ENCODE measurements around the gene CMIP. TPM values are rescaled to one million over a fixed set of nuclear protein-coding genes. Genes with fewer than 3 reads are reported as not detected.

The CMIP gene
- total RNA-seq, 1 donor from 2014 or later = 6.6 TPM

GRCh38 chr16:81645266-81645694 is 200.7 kb downstream of the CMIP start:
- peaks cover 7% of the 10 kb centered on the region for H3F3A ChIP-seq (ENCODE audit: low read depth)
- no peak overlapping the region for H3K4me3 ChIP-seq
- H3K4me2 ChIP-seq = no peak overlapping the region
- H3K9ac ChIP-seq = no peak overlapping the region
- H3K79me2 ChIP-seq (ENCODE audit: low read depth) = peaks cover 53% of the 10 kb centered on the region
- Mint-ChIP-seq H3K27me3 (ENCODE audit: insufficient read depth, low read depth) (peaks cover 5% of the 10 kb centered on the region), H3K4me3 (no peak overlapping the region), H3K4me1 (peaks cover 80% of the 10 kb centered on the region), H3K27ac (peak overlapping the region; percentile 74), H3K9me3 (no peaks in the 10 kb centered on the region), H3K36me3 (peaks cover 8% of the 10 kb centered on the region)
- no peaks in the 10 kb centered on the region for H3K36me3 ChIP-seq
- TF ChIP-seq EZH2phosphoT487 (IDR thresholded peaks at IDR 0.05) (no peak), EZH2 (IDR thresholded peaks at IDR 0.05) (no peak), CTCF (IDR thresholded peaks at IDR 0.05) (no peak)
- peaks cover 55% of the 10 kb centered on the region for H4K20me1 ChIP-seq (ENCODE audit: low read depth)
- no peaks in the 10 kb centered on the region for H3K27me3 ChIP-seq
- peak; percentile 37 for DNase-seq (ENCODE audit: low spot score)
- H3K27ac ChIP-seq = no peak overlapping the region
- no peaks in the 10 kb centered on the region for H3K9me3 ChIP-seq (ENCODE audit: low read depth)
- H2AFZ ChIP-seq (replicated peaks) = no peak overlapping the region
- peaks cover 22% of the 10 kb centered on the region for H3K4me1 ChIP-seq

DNA sequence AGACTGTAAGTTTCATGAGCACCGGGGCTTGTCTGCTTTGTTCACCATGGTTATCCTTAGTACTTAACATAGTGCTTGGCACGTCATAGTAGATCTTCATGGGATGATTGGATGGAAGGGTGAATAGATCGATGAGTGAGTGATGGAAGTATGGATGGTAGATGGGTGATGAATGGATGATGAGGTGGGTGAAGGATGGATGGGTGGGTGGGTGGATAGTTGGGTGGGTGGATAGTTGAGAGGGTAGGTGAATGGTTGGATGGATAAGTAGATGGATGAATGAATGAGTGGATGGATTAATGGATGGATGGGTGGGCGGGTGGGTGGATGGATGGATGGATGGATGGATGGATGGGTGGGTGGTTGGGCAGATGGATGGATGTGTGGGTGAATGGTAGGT is 201.3 kb downstream of the CMIP start:
- no peak overlapping the region for H3K4me3 Mint-ChIP-seq
- Histone ChIP-seq H3K36me3 (no peaks in the 10 kb centered on the region), H3K9me3 (ENCODE audit: low read depth) (no peaks in the 10 kb centered on the region), H3K4me1 (peaks cover 27% of the 10 kb centered on the region), H4K20me1 (ENCODE audit: low read depth) (peaks cover 55% of the 10 kb centered on the region), H3K79me2 (ENCODE audit: low read depth) (peaks cover 50% of the 10 kb centered on the region), H3K27ac (no peak overlapping the region), H3K9ac (no peak overlapping the region), H2AFZ (replicated peaks) (no peak overlapping the region), H3F3A (ENCODE audit: low read depth) (peaks cover 12% of the 10 kb centered on the region), H3K27me3 (no peaks in the 10 kb centered on the region), H3K4me3 (no peak overlapping the region), H3K4me2 (no peak overlapping the region)
- H3K27me3 Mint-ChIP-seq (ENCODE audit: insufficient read depth, low read depth) = peaks cover 3% of the 10 kb centered on the region
- peaks cover 80% of the 10 kb centered on the region for H3K4me1 Mint-ChIP-seq
- peaks cover 8% of the 10 kb centered on the region for H3K36me3 Mint-ChIP-seq
- H3K27ac Mint-ChIP-seq = no peak overlapping the region
- no peaks in the 10 kb centered on the region for H3K9me3 Mint-ChIP-seq
- TF ChIP-seq EZH2 (IDR thresholded peaks at IDR 0.05) (no peak), EZH2phosphoT487 (IDR thresholded peaks at IDR 0.05) (no peak), CTCF (IDR thresholded peaks at IDR 0.05) (no peak)
- no peak for DNase-seq (ENCODE audit: low spot score)

DNA sequence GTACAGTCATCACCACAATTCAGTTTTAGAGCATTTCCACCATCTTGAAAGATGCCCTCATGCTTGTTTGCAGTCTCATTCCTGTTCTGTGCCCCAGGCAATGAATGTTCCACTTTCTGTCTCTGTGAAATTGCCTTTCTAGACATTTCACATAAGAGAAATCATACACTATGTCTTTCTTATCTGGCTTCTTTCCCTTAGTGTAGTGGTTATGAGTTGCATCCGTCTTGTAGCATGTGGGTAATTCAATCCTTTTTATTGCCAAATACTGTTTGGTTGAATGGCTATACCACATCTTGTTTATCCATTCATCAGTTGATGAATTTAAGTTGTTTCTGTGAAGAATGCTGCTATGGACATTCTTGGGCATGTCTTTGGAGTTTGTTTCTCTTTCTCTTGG is 202.0 kb downstream of the CMIP start:
- peaks cover 80% of the 10 kb centered on the region for H3K4me1 Mint-ChIP-seq

More for the DNA sequence above, 202.0 kb downstream of the CMIP start:
- Mint-ChIP-seq H3K4me3 (no peak overlapping the region), H3K27me3 (ENCODE audit: insufficient read depth, low read depth) (peaks cover 3% of the 10 kb centered on the region), H3K36me3 (peaks cover 8% of the 10 kb centered on the region), H3K27ac (no peak overlapping the region), H3K9me3 (no peaks in the 10 kb centered on the region)
- H3K4me3 ChIP-seq = no peak overlapping the region
- no peak for DNase-seq (ENCODE audit: low spot score)
- H3K36me3 ChIP-seq = no peaks in the 10 kb centered on the region
- H3K9me3 ChIP-seq (ENCODE audit: low read depth) = no peaks in the 10 kb centered on the region
- no peaks in the 10 kb centered on the region for H3K27me3 ChIP-seq
- H2AFZ ChIP-seq (replicated peaks) = no peak overlapping the region
- peaks cover 13% of the 10 kb centered on the region for H3F3A ChIP-seq (ENCODE audit: low read depth)
- no peak overlapping the region for H3K4me2 ChIP-seq
- H3K4me1 ChIP-seq = peaks cover 27% of the 10 kb centered on the region
- H3K79me2 ChIP-seq (ENCODE audit: low read depth) = peaks cover 47% of the 10 kb centered on the region
- H3K9ac ChIP-seq = no peak overlapping the region
- H4K20me1 ChIP-seq (ENCODE audit: low read depth) = peaks cover 55% of the 10 kb centered on the region
- no peak for TF ChIP-seq EZH2 (IDR thresholded peaks at IDR 0.05)
- no peak for TF ChIP-seq CTCF (IDR thresholded peaks at IDR 0.05)
- no peak for TF ChIP-seq EZH2phosphoT487 (IDR thresholded peaks at IDR 0.05)
- H3K27ac ChIP-seq = no peak overlapping the region

All from neural progenitor cell (in vitro differentiated cells).